Cardiac fibroblast (primary cell): ENCODE data around the gene GRK5.

Experiments
- DNase-seq, 2 donors: peaks; one replicate each; pipeline versions ENCODE4 v3.0.0 to v3.0.0-alpha.2; 2010; ENCODE audit warnings: low read depth in 2 of 2
- H3K4me3 ChIP-seq, 2 donors: replicated peaks in 1 of 2; 1 replicate in 1 of 2; 2 replicates in 1 of 2; pipeline ENCODE4 v1.5.1; 2011; ENCODE audit warnings: low read depth in 2 of 2, low read length in 2 of 2, mild to moderate bottlenecking in 2 of 2, moderate library complexity in 1 of 2
- TF ChIP-seq, protein P1 (sequence below): IDR thresholded peaks from one replicate; pipeline ENCODE4 v1.5.1; 2011; ENCODE audit warnings: low read depth, mild to moderate bottlenecking, low read length, inconsistent platforms

Gene GRK5

DNA sequence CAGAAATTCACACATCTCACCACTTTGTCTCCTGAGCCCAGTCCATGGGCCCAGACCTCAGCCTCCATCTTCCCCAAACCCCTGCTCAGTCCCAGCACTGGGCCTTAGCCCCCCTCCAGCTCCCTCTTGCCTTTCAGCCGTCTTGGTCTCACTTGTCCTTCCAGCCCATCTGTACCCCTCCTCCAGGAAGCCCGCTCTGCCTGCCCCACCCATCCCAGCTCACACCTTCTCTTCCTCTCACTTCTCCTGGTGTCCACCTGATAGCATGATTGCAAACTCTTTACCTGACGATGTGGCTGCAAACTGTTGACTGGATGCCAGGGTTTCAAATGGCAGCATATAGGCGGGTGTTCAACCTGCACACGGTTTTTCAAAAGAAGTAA, 238.6 kb downstream of the GRK5 start:
- no peak overlapping the region for H3K4me3 ChIP-seq
- no peak for DNase-seq
- TF ChIP-seq, protein P1, sequence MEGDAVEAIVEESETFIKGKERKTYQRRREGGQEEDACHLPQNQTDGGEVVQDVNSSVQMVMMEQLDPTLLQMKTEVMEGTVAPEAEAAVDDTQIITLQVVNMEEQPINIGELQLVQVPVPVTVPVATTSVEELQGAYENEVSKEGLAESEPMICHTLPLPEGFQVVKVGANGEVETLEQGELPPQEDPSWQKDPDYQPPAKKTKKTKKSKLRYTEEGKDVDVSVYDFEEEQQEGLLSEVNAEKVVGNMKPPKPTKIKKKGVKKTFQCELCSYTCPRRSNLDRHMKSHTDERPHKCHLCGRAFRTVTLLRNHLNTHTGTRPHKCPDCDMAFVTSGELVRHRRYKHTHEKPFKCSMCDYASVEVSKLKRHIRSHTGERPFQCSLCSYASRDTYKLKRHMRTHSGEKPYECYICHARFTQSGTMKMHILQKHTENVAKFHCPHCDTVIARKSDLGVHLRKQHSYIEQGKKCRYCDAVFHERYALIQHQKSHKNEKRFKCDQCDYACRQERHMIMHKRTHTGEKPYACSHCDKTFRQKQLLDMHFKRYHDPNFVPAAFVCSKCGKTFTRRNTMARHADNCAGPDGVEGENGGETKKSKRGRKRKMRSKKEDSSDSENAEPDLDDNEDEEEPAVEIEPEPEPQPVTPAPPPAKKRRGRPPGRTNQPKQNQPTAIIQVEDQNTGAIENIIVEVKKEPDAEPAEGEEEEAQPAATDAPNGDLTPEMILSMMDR = no peak

DNA sequence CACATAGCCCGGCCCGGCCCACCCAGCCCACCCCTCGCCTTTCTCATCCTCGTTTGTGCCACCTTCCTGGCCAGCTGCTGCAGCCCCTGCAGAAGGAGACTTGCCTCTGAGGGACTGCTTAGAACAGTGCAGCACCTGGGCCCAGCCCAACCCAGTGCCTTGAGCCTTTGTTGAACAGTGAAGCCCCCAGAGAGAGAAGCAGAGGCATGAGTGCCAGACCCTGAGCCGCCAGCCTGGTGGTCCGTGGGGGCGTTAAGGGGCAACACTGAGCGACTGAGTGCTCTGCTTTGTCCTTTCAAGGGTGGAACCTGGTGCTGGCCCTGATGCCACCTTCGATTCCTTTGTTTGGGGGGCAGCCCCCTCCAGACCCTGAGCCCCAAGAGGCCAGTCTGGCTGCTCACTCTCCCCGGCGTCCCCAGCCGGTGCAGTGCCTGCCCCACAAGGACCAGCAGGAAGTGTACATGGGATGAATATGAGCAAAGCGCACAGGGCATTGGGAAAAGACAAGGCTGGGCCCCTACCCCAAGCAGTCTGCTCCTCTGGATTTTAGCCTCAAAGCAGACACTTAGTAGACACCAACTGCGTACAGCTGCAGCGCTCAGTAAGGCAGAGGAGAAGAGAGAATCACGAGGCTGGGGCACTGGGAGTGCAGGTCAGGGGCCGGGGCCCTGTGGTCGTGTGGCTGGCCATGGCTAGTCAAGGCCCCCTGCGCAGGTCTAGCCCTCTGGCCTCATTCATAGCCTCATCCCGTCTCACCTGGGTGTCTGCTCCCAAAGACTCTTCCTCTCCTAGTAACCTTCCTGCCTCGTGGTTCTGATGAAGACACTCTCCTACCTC, 239.3 kb downstream of the GRK5 start:
- TF ChIP-seq, protein P1 = no peak
- DNase-seq = no peak
- no peak overlapping the region for H3K4me3 ChIP-seq

DNA sequence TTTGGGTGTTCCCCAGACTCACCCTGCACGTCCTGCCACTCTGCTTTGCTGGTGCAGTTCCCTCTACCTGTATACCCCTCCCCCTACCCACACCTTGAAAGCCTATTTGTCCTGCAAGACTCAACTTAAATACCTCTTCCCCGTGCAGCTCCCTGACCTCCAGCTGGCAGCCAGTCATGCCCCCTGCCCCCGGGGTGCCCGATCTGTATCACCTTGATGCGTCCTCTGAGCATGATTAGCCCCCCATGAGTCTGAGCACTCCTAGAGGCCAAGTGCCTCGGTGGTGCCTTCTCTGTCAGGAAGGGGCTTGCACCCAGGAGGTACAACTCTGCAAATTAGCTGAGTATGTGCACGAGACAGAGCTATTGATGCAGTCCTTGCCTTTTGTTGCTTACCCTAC, 240.1 kb downstream of the GRK5 start:
- no peak overlapping the region for H3K4me3 ChIP-seq
- TF ChIP-seq, protein P1 = no peak
- no peak for DNase-seq

DNA sequence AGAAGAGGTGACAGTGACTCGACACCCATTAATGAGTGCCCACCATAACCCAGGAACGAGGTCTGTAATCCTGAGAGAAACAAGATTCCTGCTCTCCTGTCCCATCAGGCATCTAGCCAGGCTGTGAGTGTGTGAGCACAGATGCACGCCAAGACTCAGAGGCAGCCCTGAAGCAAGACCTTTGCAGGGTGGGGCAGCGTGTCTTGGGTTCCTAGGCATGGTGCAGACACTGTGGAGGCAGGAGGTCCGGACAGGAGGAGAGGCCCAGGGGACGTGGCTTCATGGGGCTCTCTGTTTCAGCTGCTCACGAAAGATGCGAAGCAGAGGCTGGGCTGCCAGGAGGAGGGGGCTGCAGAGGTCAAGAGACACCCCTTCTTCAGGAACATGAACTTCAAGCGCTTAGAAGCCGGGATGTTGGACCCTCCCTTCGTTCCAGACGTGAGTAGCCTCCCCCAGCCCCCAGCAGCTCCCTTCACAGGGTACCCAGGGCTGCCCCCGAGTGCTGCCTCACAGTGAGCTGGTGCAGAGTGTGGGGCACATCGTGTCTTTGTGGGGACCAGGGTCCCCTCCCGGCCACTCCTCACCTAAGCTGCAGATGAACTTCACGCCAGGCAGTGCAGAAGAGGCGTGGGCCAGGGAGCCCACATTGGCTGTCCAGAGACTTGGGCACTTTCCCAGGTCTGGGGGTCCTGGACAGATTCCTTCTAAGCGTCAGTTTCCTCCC, 240.6 kb downstream of the GRK5 start:
- TF ChIP-seq, protein P1 = no peak
- no peak overlapping the region for H3K4me3 ChIP-seq
- DNase-seq = no peak

DNA sequence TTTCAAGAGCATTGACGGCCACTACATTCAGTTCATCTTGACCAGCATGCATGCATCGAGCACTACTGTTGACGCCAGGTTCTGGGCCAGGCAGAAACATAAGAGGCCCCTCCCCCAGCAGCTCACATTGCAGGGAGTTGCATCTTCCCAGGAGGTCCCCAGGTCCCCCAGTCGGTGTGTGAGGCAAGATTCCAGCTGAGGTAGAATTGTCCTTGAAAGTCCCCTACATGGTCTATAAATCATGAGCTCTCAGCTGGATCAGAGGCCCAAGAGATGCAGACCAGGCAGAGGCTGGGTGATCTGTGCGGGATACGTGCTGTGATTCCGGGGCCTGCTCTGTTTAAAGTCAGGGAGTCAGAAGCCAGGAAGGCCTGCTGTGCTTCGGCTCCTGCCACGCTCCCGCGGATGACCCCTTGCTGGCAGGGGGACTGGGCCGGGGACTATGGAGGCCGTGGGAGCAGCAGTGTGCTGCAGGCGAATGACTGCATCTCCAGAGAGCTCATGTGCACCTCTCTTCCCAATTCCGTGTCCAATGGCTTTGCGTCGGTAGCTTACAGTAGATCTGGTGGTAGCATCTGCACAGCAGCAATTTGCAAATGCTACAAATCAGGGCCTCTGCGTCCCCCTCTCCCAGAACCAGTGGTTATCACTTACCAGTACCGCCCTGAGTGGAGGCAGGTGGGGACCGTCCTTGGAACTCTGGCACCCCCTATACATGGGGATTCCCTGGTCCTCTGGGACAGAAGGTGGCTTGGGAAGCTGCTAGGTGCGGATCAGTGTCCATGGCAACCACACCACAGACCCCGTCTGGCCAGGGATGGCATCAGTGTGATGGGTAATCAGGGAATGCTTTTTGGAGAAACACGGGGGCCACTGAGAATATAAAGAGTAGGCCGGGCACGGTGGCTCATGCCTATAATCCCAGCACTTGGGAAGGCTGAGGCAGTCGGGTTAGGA, 241.5 kb downstream of the GRK5 start:
- TF ChIP-seq, protein P1 = no peak
- no peak overlapping the region for H3K4me3 ChIP-seq
- no peak for DNase-seq

DNA sequence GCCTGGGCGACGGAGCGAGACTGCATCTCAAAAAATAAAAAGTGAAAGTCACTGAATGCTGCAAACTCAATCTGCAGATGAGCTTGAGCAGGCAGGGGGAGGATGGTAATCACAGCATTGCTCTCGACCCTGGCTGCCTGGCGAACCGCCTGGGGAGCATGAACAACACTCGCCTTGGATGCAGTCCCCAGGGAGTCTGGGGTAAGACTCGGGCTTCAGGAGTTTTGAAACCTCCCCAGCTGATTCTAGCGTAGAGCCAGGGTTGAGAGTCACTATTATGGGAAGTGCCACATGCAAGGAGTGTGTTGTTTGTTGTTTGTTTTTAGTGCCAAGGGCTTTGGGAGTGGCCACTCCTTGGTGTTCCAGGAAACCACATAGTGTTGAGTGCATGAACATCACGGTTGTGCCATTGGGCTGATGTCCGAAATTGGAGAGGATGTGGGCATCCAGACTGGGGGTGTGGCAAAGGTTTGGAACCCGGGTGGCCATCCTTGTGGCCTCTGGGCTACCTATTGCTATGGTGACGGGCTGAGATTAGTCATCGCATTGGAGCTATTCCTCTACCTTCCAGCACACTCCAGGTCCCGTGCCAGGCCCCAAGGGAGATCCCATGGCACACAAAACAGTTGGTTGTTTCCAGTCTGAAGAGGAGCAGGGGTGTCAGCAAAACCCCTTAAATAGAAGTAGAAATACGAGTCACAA, 242.5 kb downstream of the GRK5 start:
- TF ChIP-seq, protein P1 = no peak

More for the DNA sequence above, 242.5 kb downstream of the GRK5 start:
- DNase-seq = peak; percentile 95 to 97
- no peak overlapping the region for H3K4me3 ChIP-seq
